Mesothelial cell of epicardium (in vitro differentiated cells): ENCODE measurements around the gene TMEM95. TPM values are rescaled to one million over a fixed set of nuclear protein-coding genes. Genes with fewer than 3 reads are reported as not detected.

Source experiments
- DNase-seq, 2 experiments: peaks; one replicate each; pipeline ENCODE4 v3.0.0; 2021; ENCODE audit warnings: low spot score in 2 of 2; ENCODE audit not compliant: unreplicated experiment in 2 of 2
- H3K27ac Mint-ChIP-seq: 2 replicates; pipeline ENCODE4 v1.8.0; 2021; ENCODE audit warnings: mixed read lengths
- H3K27me3 Mint-ChIP-seq: 2 replicates; pipeline ENCODE4 v1.8.0; 2021; ENCODE audit warnings: low read depth, mixed read lengths
- H3K36me3 Mint-ChIP-seq: 2 replicates; pipeline ENCODE4 v1.8.0; 2021; ENCODE audit warnings: mixed read lengths
- H3K4me1 Mint-ChIP-seq: 2 replicates; pipeline ENCODE4 v1.8.0; 2021; ENCODE audit warnings: mixed read lengths
- H3K4me3 Mint-ChIP-seq: 2 replicates; pipeline ENCODE4 v1.8.0; 2021; ENCODE audit warnings: mild to moderate bottlenecking, moderate library complexity, mixed read lengths
- H3K9me3 Mint-ChIP-seq: 2 replicates; pipeline ENCODE4 v1.8.0; 2021; ENCODE audit warnings: mixed read lengths
- CTCF ChIP-seq: fragments of 200-600 bp; sonication (generic); IDR thresholded peaks from one replicate; pipeline ENCODE4 v1.5.0; 2021; ENCODE audit warnings: antibody characterized with exemption; ENCODE audit not compliant: unreplicated experiment
- total RNA-seq: library from RNA; stranded (reverse); gene quantifications from 3 replicates; pipeline ENCODE4 v1.2.1, GENCODE V29; 2021

TMEM95 gene
- total RNA-seq, 1 donor from 2014 or later: 0.42 TPM

- Mint-ChIP-seq H3K4me3 (peak overlapping the region; percentile 82), H3K4me1 (peaks cover 58% of the 10 kb centered on the region), H3K9me3 (no peaks in the 10 kb centered on the region), H3K36me3 (no peaks in the 10 kb centered on the region), H3K27me3 (no peaks in the 10 kb centered on the region), H3K27ac (peak overlapping the region; percentile 94)
- TF ChIP-seq CTCF: peak; percentile 54
- no peak for DNase-seq
Measured at GRCh38 chr17:7352503-7352889, 2.5 kb upstream of the TMEM95 start.

DNA sequence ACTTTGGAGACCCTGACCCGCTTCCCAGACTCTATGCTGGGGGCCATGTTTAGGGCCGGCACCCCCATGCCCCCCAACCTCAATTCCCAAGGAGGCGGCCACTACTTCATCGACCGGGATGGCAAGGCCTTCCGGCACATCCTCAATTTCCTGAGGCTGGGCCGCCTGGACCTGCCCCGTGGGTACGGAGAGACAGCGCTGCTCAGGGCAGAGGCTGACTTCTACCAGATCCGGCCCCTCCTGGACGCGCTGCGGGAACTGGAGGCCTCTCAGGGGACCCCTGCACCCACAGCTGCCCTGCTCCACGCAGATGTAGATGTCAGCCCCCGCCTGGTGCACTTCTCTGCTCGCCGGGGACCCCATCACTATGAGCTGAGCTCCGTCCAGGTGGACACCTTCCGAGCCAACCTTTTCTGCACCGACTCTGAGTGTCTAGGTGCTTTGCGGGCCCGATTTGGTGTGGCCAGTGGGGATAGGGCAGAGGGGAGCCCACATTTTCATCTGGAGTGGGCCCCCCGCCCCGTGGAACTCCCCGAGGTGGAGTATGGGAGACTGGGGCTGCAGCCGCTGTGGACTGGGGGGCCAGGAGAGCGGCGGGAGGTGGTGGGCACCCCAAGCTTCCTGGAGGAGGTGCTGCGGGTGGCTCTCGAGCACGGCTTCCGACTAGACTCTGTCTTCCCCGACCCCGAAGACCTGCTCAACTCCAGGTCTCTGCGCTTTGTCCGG lies 1.9 kb upstream of the TMEM95 start:
- TF ChIP-seq CTCF: no peak
- peak overlapping the region; percentile 82 for H3K4me3 Mint-ChIP-seq
- DNase-seq: no peak
- no peaks in the 10 kb centered on the region for H3K9me3 Mint-ChIP-seq
- H3K36me3 Mint-ChIP-seq: no peaks in the 10 kb centered on the region
- peak overlapping the region; percentile 94 for H3K27ac Mint-ChIP-seq
- no peaks in the 10 kb centered on the region for H3K27me3 Mint-ChIP-seq
- H3K4me1 Mint-ChIP-seq: peaks cover 54% of the 10 kb centered on the region

DNA sequence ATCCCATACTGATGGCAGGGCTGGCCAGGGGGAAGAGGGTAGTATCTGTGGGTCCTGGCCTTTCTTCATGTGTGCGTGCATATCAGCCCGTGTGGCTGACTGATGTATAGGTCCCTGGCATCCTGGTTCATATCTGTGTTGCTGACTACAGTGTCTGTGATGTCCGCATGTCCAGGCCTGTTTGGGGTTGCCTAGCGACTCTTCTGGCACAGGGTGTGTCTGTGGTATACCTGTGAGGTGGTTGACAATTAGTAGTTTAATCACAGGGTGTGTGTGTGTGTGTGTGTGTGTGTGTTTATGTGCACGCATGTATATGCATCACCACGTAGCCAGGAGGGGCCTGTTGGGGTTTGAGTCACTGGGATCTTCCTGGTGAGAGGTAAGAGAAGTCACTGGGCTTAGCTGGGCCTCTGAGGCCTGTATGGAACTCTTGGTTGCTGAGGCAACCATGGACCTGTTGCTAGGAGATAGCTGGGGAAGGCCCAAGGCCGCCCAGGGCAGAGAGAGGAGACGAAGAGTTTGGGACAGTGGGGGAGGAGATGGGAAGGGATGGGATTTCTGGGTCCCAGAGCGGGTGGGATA lies 603 bp upstream of the TMEM95 start:
- Mint-ChIP-seq H3K4me3 (peak overlapping the region; percentile 30), H3K27me3 (no peaks in the 10 kb centered on the region), H3K4me1 (peaks cover 43% of the 10 kb centered on the region), H3K36me3 (no peaks in the 10 kb centered on the region), H3K27ac (peak overlapping the region; percentile 93), H3K9me3 (no peaks in the 10 kb centered on the region)
- TF ChIP-seq CTCF: no peak
- no peak for DNase-seq

GRCh38 chr17:7355573-7355972 lies 617 bp downstream of the TMEM95 start:
- no peak for DNase-seq
- no peaks in the 10 kb centered on the region for H3K36me3 Mint-ChIP-seq
- H3K4me3 Mint-ChIP-seq: no peak overlapping the region
- TF ChIP-seq CTCF: no peak
- no peaks in the 10 kb centered on the region for H3K27me3 Mint-ChIP-seq
- H3K4me1 Mint-ChIP-seq: peaks cover 36% of the 10 kb centered on the region
- H3K27ac Mint-ChIP-seq: no peak overlapping the region
- no peaks in the 10 kb centered on the region for H3K9me3 Mint-ChIP-seq

DNA sequence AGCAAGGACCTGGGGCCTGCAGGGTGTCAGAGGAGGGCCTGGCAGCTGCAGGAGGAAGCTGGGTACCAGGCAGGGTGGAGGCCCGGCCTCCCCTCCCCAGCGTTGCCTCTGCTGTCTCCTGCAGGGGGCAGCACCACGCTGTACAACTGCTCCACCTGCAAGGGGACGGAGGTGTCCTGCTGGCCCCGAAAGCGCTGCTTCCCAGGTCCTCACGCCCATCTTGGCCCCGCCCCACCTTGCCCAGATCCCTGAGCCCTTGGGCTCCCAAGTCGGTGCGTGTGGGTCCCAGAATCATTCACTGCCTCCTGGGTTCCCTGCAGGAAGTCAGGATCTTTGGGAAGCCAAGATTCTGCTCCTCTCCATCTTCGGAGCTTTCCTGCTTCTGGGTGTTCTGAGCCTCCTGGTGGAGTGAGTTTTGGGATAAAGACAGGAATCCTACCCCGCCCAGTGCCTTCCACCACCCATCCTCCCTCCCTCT lies 1.2 kb downstream of the TMEM95 start:
- TF ChIP-seq CTCF: peak; percentile 79
- Mint-ChIP-seq H3K27me3 (no peaks in the 10 kb centered on the region), H3K27ac (peak overlapping the region; percentile 71), H3K36me3 (no peaks in the 10 kb centered on the region), H3K4me1 (peaks cover 36% of the 10 kb centered on the region), H3K9me3 (no peaks in the 10 kb centered on the region), H3K4me3 (no peak overlapping the region)
- peak; percentile 70 to 82 for DNase-seq
